LNCAP (cell line): ENCODE measurements around the gene SLC7A7.

ENCODE experiments used
- TF ChIP-seq, protein P1 (sequence below): fragments of 450-650 bp; IDR thresholded peaks from 2 replicates; pipeline ENCODE4 v1.5.1; 2017; ENCODE audit warnings: mild to moderate bottlenecking

SLC7A7 gene

DNA sequence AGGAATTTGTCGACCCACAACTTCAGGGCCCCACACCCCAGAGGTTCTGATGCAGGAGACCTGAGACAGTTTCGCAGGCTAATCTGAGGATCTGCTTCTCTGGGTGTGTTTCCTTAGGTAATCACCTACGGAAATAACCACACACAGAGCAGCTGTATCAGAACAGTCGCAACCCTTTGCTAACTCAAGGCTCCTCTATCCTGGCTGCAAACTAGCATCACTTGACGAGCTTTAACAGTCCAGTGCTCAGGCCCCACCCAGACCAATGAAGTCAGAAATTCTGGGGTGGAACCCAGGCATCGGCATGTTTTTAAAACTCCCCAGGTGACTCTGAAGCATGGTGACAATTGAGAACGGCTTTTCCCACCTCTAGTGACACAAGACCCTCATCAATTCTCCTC lies 20.7 kb downstream of the SLC7A7 start:
- TF ChIP-seq, protein P1, sequence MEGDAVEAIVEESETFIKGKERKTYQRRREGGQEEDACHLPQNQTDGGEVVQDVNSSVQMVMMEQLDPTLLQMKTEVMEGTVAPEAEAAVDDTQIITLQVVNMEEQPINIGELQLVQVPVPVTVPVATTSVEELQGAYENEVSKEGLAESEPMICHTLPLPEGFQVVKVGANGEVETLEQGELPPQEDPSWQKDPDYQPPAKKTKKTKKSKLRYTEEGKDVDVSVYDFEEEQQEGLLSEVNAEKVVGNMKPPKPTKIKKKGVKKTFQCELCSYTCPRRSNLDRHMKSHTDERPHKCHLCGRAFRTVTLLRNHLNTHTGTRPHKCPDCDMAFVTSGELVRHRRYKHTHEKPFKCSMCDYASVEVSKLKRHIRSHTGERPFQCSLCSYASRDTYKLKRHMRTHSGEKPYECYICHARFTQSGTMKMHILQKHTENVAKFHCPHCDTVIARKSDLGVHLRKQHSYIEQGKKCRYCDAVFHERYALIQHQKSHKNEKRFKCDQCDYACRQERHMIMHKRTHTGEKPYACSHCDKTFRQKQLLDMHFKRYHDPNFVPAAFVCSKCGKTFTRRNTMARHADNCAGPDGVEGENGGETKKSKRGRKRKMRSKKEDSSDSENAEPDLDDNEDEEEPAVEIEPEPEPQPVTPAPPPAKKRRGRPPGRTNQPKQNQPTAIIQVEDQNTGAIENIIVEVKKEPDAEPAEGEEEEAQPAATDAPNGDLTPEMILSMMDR: no peak

- TF ChIP-seq, protein P1: no peak
Measured at GRCh38 chr14:22793976-22794375, 21.3 kb downstream of the SLC7A7 start.

DNA sequence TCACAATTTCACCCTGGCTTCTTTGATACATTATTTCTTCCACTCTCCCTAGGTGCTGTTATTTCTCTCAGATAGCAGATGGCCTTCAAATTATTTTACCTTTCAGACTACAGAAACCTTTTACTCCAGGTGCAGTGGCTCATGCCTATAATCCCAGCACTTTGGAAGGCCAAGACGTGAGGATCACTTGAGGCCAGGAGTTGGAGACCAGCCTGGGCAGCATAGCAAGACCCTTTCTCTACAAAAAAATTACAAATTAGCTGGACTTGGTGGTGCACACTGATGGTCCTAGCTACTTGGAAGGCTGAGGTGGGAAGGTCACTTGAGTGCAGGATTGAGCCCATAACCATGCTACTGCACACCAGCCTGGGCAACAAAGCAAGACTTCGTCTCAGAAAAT lies 23.1 kb downstream of the SLC7A7 start:
- TF ChIP-seq, protein P1: no peak

DNA sequence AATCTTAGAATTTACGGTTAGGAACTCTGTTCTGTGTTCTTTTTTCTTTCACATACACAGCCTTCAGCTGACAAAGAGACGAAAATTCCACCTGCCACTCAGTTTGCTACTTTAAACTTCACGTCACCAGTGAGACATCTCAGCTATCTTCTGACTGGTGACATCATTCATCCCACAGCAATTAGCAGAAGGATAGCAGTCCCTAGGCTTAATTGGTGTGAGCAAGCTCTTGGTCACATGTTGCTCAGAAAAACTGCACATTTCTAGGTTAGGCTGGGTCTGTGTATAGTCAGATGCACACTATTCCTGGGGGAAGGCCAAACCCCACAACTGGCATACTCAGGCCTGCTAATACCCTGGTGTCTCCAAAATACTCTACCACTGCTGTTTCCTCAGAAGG lies 23.9 kb downstream of the SLC7A7 start:
- TF ChIP-seq, protein P1: no peak

- TF ChIP-seq, protein P1: no peak
Measured at GRCh38 chr14:22786685-22787084, 28.6 kb downstream of the SLC7A7 start.

DNA sequence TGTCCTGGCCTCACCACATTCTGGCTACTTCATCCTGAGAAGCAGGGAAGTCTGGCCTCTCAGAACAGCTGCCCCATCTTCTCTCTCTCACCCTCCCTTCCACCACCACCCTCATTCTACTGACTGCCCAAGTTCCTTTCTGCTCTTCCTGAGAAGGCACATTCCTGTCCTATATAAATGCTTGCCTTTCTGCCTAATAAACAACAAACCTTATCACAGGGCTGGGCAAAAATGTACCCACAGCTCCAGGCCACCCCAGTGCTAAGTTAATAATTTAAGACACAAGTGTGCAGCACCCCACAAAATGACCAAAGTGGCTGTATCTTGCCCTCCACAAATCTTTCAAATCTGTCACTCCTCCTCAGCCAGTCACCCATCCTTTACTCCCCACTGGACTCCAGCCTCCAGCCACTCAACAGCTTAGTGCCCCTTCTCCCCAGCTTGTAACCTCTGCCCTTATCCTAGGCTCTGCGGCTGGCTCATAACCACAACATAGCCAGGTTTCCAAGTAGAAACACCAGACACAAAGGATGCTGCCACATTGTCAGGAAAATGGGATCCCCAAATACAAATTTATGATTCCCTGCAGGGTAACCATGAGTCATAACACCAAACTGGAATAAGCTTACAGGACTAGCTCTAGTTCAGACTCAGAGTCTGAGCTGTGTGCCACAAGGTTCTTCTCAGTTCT lies 33.8 kb downstream of the SLC7A7 start:
- TF ChIP-seq, protein P1: no peak

DNA sequence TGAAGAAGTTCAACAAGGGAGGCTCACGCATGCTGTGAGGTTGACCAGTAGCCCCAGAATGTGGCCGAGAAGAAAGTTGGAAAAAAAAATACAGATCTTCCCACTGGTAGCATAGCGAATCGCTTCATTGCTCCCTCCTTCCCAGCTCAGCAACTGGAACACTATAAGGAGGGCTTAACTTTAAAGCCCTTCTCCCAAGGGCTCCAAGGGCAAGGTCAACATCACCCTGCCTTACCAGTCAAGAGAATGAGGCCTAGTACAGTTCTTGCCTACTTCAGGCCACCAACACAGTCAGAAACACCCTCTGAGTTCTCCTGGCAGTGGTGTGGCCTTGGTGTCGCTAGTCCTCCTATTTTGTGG lies 34.3 kb downstream of the SLC7A7 start:
- TF ChIP-seq, protein P1: no peak
